OCI-LY3 (cell line): ENCODE data around the gene PRR18.

ENCODE experiments used
- H2AFZ ChIP-seq: fragments of 200-600, 300-600 bp; shearing (Covaris generic); 2 replicates; pipeline ENCODE4 v1.6.0; 2014; ENCODE audit warnings: antibody characterized with exemption, low read depth, low read length
- H3K27ac ChIP-seq: fragments of 200-600, 300-600 bp; sonication (generic); 2 replicates; pipeline ENCODE4 v1.5.1; 2014; ENCODE audit warnings: mild to moderate bottlenecking, low read length, moderate library complexity, mixed read lengths
- H3K27me3 ChIP-seq: fragments of 200-600, 300-600 bp; sonication (generic); 2 replicates; pipeline ENCODE4 v1.6.1; 2014; ENCODE audit warnings: low read depth, low read length, mixed read lengths
- H3K36me3 ChIP-seq: fragments of 200-600, 300-600 bp; sonication (generic); replicated peaks from 2 replicates; pipeline ENCODE3; 2014; ENCODE audit warnings: low read depth, low read length, mixed read lengths
- H3K4me1 ChIP-seq: fragments of 300-600, 200-600 bp; sonication (generic); 2 replicates; pipeline ENCODE4 v1.6.1; 2014; ENCODE audit warnings: low read length, mixed read lengths
- H3K4me2 ChIP-seq: fragments of 200-600, 300-600 bp; sonication (generic); 2 replicates; pipeline ENCODE4 v1.6.1; 2014; ENCODE audit warnings: low read length, mixed read lengths
- H3K4me3 ChIP-seq: fragments of 300-600, 200-600 bp; sonication (generic); 2 replicates; pipeline ENCODE4 v1.5.1; 2014; ENCODE audit warnings: antibody characterized with exemption, mild to moderate bottlenecking, low read length, moderate library complexity
- H3K79me2 ChIP-seq: fragments of 300-600, 200-600 bp; shearing (Covaris generic); 2 replicates; pipeline ENCODE4 v1.6.1; 2014; ENCODE audit warnings: mild to moderate bottlenecking, low read length, mixed read lengths
- H3K9ac ChIP-seq: fragments of 300-600, 200-600 bp; shearing (Covaris generic); 2 replicates; pipeline ENCODE4 v1.6.0; 2014; ENCODE audit warnings: mild to moderate bottlenecking, low read length, moderate library complexity
- H3K9me3 ChIP-seq: fragments of 200-600, 300-600 bp; shearing (Covaris generic); 2 replicates; pipeline ENCODE4 v1.6.1; 2014; ENCODE audit warnings: low read length, mixed read lengths; ENCODE audit not compliant: insufficient read depth
- H4K20me1 ChIP-seq: fragments of 200-600, 300-600 bp; sonication (generic); 2 replicates; pipeline ENCODE4 v1.6.1; 2016; ENCODE audit warnings: low read length, mixed read lengths; ENCODE audit not compliant: insufficient read depth
- CTCF ChIP-seq: fragments of 200-600, 300-600 bp; sonication (generic); IDR thresholded peaks from 2 replicates; pipeline ENCODE4 v1.5.1; 2014; ENCODE audit warnings: antibody characterized with exemption, low read length, low read depth
- EZH2phosphoT487 ChIP-seq: fragments of 200-600 bp; shearing (Covaris generic); IDR thresholded peaks from 2 replicates; pipeline ENCODE4 v1.6.1; 2018; ENCODE audit warnings: antibody characterized with exemption, mixed run types, low read depth

The PRR18 gene

DNA sequence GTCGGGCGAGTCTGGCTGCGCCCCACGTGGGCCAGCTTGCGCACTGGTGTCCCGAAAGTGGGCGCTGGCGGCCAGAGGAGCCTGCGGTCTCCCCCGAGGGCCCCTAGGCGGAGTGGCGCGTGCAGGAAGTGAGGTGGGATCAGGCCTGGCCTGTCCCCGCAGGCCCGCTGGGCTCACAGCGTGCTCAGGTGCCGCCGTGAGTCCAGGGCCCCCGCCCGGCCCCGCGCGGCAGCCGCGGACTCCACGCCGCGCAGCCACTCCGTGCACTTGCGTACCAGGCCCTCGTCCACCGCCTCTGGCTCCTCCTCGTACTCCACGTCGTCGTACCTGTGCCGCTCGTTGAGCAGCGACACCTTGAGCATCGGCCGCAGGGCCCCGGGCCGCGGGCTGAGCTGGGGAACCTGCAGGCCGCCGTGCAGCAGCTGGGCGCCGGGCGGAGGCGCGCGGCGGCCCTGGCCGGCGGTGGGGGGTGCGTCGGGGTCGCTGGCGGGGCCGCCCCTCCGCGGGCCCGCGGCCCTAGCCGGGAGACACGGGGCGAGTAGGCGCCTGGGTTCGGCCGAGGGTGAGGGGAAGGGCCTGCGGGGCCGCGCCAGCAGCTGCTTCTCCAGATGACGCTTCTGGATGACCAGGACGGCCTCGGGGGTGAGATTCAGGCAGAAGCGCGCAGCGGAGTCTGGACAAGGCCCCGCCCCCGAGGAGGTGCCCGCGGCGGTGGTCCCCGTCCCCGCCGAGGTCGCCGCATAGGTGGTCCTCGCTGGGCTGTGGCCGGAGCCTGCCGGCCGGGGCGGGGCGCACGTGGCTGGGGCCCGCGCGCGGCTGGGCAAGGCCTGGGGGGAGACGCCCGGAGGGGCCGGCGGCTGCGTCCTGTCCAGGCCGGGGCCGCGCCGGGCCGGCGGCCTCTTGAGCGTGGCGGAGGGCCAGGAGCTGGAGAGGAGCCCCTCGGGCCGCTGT is 835 bp downstream of the PRR18 start:
- H3K27ac ChIP-seq, result no peak overlapping the region
- no peaks in the 10 kb centered on the region for H3K9me3 ChIP-seq
- no peaks in the 10 kb centered on the region for H3K79me2 ChIP-seq
- H3K4me1 ChIP-seq, result no peaks in the 10 kb centered on the region
- TF ChIP-seq CTCF (no peak), EZH2phosphoT487 (no peak)
- H2AFZ ChIP-seq, result no peak overlapping the region
- H3K27me3 ChIP-seq, result no peaks in the 10 kb centered on the region
- H4K20me1 ChIP-seq, result no peaks in the 10 kb centered on the region
- no peak overlapping the region for H3K4me2 ChIP-seq
- no peak overlapping the region for H3K4me3 ChIP-seq
- H3K9ac ChIP-seq, result no peak overlapping the region
- H3K36me3 ChIP-seq, result no peaks in the 10 kb centered on the region

- H3K4me3 ChIP-seq, result no peak overlapping the region
- H3K27me3 ChIP-seq, result no peaks in the 10 kb centered on the region
- no peak overlapping the region for H3K4me2 ChIP-seq
- H3K79me2 ChIP-seq, result no peaks in the 10 kb centered on the region
- TF ChIP-seq EZH2phosphoT487 (no peak), CTCF (no peak)
- no peak overlapping the region for H3K27ac ChIP-seq
- H3K9me3 ChIP-seq, result no peaks in the 10 kb centered on the region
- no peaks in the 10 kb centered on the region for H3K36me3 ChIP-seq
- no peak overlapping the region for H2AFZ ChIP-seq
- no peaks in the 10 kb centered on the region for H3K4me1 ChIP-seq
- no peak overlapping the region for H3K9ac ChIP-seq
- H4K20me1 ChIP-seq, result no peaks in the 10 kb centered on the region
Observed at GRCh38 chr6:166306378-166307081, 1.7 kb downstream of the PRR18 start.

GRCh38 chr6:166305562-166306117 is 2.6 kb downstream of the PRR18 start:
- Histone ChIP-seq H3K4me1 (no peaks in the 10 kb centered on the region), H3K79me2 (no peaks in the 10 kb centered on the region), H3K4me3 (no peak overlapping the region), H4K20me1 (no peaks in the 10 kb centered on the region), H3K27ac (no peak overlapping the region), H2AFZ (no peak overlapping the region), H3K36me3 (no peaks in the 10 kb centered on the region), H3K9ac (no peak overlapping the region), H3K4me2 (no peak overlapping the region), H3K9me3 (no peaks in the 10 kb centered on the region), H3K27me3 (no peaks in the 10 kb centered on the region)
- no peak for TF ChIP-seq EZH2phosphoT487
- no peak for TF ChIP-seq CTCF

- H3K27ac ChIP-seq, result no peak overlapping the region
- no peaks in the 10 kb centered on the region for H3K36me3 ChIP-seq
- no peak overlapping the region for H3K4me2 ChIP-seq
- no peak for TF ChIP-seq EZH2phosphoT487
- TF ChIP-seq CTCF, result no peak
- H4K20me1 ChIP-seq, result no peaks in the 10 kb centered on the region
- H3K9ac ChIP-seq, result no peak overlapping the region
- no peak overlapping the region for H3K4me3 ChIP-seq
- H3K79me2 ChIP-seq, result no peaks in the 10 kb centered on the region
- H2AFZ ChIP-seq, result no peak overlapping the region
- no peaks in the 10 kb centered on the region for H3K4me1 ChIP-seq
- no peaks in the 10 kb centered on the region for H3K27me3 ChIP-seq
- no peaks in the 10 kb centered on the region for H3K9me3 ChIP-seq
Observed at GRCh38 chr6:166304106-166304505, 4.1 kb downstream of the PRR18 start.
